NCI-H524 treated with DMSO at 0.1 percent for 48 hours (cell line): Measurements from ENCODE around the gene OR8D4.
"Not testable (repeated sequence)": the region's sequence is repeated elsewhere in the genome, so short reads cannot be mapped to it uniquely, and the experiment has no call there.

ENCODE experiments used
- DNase-seq: peaks from one replicate; lab custom pipeline; 2025; lab: John Stamatoyannopoulos, UW

The OR8D4 gene

DNA sequence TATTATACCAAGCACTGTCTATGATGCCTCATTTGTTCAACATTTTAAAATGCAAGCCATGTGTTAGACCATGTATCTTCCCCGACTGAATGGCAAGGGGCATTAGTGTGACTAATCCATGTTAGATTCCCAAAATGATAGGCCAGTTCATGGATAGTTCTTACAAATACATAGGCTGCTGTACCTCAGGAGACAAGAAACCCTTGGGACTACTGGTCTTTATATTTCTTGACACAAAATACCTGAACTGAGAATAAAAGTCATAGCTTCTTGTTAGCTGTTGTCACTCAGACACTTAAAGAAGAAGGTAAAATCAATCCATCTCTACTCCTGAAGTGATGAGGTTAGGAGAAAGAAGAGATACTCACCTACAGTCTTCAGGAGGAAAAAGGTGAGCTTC, at the start of gene OR8D4:
TSS of gene OR8D4 (plus strand) at position 301 of the 400 bp plus-strand sequence. CDS start 4,265 bp downstream, outside the sequence.
- no peak for DNase-seq

DNA sequence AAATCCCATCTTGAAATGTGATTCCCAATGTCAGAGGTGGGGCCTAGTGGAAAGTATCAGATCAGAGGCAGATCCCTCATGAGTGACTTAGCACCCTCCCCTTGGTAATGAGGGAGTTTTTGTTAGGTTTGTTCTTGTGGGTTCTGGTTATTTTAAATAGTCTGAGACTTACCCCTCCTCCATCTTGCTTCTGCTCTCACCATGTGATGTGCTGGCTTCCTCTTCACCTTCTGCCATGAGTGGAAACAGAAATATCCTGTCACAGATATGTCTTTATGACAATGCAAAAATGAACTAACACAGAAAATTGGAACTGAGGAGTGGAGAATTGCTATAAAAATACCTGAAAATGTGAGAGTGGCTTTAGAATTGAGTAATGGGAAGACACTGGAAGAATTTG, 49.6 kb upstream of the OR8D4 start:
- DNase-seq = no peak

- no peak for DNase-seq
Observed at GRCh38 chr11:123853038-123853437, 48.9 kb upstream of the OR8D4 start.

DNA sequence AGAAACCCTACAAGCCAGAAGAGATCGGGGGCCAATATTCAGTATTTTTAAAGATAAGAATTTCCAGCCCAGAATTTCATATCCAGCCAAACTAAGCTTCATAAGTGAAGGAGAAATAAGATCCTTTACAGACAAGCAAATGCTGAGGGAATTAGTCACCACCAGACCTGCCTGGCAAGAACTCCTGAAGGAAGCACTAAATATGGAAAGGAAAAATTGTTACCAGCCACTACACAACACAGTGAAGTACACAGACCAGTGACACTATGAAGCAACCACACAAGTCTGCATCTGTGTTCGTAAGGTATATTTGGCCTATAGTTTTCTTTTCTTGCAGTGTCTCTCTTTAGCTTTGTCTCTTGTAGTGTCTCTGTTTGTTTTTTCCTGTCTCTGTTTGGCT, 45.5 kb upstream of the OR8D4 start:
- DNase-seq = no peak

DNA sequence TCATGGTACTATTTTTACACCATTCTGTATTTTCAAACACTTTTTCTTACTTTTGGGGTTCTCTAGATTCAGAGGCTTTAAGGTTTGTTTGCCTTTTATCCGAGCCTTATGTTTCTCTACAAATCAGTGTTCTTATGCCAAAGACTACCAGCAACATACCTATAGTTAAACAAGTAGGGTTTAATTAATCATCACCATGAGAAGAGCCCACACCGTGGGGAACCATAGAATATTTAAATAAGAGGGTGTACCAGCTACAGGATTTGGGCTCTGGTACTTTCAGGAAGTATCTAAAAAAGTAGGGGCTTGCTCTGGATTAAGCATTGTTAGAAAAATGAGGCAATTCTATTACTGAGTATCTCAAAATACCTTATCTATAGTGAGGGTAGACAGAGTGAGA, 42.2 kb upstream of the OR8D4 start:
- DNase-seq = no peak

GRCh38 chr11:123865293-123865692, 36.7 kb upstream of the OR8D4 start:
- DNase-seq = not testable (repeated sequence)

DNA sequence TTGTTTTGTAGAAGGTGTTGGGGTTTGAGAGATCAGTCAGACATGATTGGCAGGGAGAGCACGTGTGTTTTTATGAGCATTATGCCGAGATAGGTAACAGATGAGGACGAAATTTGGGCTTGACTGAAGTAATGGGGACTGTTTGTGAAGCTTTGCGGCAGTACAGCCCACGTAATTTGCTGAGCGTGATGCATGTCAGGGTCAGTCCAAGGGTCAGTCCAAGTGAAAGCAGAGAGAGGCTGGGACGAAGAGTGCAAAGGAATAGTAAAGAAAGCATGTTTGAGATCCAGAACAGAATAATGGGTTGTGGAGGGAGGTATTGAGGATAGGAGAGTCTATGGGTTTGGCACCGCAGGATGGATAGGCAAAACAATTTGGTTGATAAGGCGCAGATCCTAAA, 34.2 kb upstream of the OR8D4 start:
- DNase-seq = not testable (repeated sequence)

GRCh38 chr11:123880912-123881311, 21.1 kb upstream of the OR8D4 start:
- DNase-seq = no peak

DNA sequence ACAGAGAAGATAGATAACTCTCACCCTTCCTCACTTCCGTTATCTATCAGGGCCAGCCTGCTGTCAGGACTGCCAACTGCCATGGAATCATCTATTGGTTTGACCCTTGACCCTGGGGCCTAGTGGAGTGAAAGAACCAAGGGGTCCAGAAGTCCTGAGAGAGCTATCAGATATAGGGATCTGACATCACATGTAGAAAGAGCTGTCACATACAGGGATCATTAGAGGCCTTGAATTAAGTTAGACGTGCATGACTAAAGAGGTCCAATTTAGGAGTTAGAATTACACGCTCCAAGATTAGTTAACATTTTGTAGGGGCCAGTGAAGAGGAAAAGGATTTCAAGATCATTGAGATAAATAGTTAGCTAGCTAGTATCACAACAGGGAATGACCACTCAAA, 16.4 kb upstream of the OR8D4 start, which contains the start of gene TMEM225:
TSS of gene TMEM225 (minus strand) at position 101 of the 400 bp plus-strand sequence. CDS start 245 bp downstream, outside the sequence.
- DNase-seq = no peak

DNA sequence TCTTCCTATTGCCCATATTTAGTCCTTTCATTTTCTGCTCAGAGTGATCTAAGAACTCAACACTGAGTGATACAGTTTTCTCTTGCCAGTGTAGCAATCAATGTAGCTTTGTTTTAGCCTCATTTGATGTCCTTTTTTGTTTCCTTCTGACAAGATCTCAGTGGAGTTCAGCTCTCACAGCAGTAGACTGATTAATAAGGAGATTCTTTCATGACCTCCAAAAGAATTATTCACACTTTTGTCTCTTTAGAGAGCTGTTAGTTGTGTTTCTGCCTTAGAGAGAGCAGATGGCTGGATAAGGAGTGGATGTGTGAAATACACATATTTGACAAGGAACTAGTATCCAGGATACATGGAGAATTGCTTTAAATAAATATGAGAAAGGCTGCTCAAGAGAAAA, 9.9 kb upstream of the OR8D4 start:
- no peak for DNase-seq

DNA sequence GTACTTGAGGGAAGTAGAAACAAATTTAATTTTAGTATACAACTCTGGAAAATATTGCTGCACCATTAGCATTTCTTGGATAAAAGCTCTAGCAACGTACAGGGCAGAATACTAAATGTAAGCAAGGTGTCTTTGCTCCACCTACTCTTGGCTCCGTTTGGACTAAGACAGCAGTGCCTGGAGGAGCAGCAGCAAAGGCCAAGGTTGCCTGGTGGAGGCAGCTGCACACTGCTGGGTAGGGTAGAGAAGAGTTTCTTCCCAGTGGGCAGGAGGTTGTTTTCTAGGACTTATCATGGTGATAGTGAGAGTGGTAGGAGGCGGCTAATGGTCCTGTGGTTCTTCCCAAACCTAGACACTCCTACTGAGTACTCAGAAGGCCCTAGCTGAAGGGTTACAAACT, 2.2 kb upstream of the OR8D4 start:
- DNase-seq = no peak

DNA sequence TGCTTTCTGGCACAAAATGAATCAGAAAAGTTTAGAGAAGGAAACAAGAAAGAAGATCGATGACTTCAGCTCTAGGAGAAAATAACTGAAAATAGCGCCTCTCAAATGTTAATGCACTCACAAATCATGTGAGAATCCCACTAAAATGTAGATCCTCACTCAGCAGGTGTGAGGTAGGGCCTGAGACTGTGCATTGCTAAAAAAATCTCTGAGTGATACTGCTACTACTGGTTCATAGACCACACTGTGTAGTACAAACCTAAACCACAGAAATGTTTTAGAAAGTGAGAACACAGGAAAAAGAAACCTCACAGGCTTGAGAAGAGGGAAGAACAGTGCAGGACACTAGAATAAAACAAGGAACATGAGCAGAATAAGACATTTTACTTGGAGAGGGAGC, 2.0 kb downstream of the OR8D4 start:
- DNase-seq = no peak

GRCh38 chr11:123904932-123905331, 3.0 kb downstream of the OR8D4 start:
- DNase-seq = no peak

GRCh38 chr11:123905826-123906225, 3.9 kb downstream of the OR8D4 start:
- no peak for DNase-seq

GRCh38 chr11:123920943-123921342, 19.0 kb downstream of the OR8D4 start:
- no peak for DNase-seq

DNA sequence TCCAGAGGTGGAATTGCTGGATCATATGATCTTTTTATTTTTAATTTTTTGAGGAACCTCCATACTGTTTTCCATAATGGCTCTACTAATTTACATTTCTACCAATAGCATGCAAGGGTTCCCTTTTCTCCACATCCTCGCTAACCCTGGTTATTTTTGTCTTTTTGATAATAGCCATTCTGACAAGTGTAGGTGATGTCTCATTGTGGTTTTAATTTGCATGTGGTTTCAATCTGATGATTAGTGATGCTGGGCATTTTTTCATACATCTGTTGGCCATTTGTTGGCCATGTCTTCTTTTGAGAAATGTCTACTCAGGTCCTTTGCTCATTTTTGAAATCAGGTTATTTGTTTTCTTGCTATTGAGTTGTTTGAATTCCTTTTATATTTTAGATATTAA, 22.1 kb downstream of the OR8D4 start:
- DNase-seq = no peak

DNA sequence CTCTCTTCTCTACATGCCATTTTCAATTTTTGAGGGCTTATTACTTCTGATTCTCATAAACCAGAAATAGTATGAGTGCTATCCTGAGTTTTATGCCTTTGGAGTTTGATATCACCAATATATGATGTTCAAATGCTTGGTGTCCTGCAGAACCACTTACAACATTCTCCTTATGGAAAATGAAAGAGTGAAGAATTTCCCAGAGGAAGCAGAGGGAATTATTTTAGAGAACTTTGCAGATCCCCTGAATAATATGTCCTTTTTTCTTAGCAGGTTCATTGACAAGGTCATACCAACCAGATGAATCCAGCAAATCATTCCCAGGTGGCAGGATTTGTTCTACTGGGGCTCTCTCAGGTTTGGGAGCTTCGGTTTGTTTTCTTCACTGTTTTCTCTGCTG, 37.4 kb downstream of the OR8D4 start, which contains the start of gene OR4D5:
TSS of gene OR4D5 (plus strand) at position 301 of the 400 bp plus-strand sequence. CDS start at position 301, 0 bp downstream.
- no peak for DNase-seq

DNA sequence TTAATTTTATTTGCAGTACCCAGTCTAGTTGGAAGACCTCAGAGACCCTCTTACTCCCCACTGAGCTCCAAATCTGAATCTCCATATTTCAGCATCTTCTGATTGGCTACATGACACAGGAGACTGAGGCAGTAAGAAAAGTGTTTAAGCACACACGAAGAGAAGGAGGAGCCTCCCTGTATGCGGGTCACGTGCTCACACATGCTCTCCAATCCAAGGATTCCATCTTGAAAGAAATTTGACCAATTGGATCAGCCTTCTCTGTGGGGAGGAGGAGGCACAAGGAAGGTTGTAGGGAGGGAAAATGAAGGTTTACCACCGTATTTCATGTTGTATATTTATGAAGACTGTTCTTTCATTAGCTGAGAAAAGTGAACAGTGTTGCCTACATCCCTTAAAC, 40.4 kb downstream of the OR8D4 start:
- DNase-seq = no peak

DNA sequence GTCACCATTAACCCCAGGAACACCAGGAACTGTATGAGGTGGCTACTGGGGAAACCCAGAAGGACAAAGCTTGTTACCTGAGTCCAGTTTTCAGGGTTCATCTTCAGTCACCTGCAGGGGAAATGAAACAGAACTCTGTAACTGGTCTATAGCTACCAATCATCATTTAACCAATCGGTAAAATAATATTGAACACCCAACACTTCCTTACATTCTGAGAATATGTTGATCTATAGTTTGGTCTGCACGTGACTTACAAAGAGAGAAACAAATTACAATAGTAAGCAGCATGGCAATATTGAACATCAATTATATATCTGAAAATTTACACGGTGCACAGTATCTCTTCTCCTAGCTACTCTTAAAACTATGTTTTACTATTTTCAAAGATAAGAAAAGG, 41.8 kb downstream of the OR8D4 start, which contains the start of gene OR6T1:
TSS of gene OR6T1 (minus strand) at position 101 of the 400 bp plus-strand sequence. CDS start at position 101, 0 bp downstream.
- DNase-seq = no peak

DNA sequence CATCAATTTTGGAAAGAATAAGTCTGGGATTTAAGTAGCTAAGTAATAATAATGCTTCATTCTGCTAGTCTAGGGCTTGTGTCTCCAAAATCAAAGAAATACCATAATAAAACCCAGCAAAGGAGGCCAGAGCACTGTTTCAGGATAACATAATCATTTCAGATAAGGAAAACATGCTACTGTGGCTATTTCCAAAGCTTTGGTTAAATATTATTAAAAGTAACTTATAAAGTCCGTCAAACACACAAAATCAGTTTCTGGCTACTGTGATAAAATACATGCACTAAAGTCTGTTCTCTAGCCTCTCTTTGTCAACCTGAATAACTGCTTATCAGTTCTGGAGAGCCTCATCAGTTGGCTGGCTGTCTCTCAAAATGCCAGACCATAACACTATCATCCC, 43.2 kb downstream of the OR8D4 start:
- DNase-seq = no peak

DNA sequence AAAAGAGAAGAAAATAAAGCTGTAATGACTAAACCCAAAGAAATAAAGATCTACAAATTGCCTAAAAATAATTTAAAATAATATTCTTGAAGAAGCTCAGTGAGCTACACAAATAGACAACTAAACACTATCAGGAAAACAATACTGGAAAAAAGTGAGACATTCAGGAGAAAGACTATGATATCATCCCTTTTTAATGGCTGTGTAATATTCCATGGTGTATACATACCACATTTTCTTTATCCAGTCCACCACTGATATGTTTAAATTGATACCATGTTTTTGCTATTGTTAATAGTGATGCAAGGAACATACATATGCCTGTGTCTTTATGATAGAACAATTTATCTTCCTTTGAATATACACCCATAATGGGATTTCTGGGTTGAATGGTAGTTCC, 54.8 kb downstream of the OR8D4 start:
- no peak for DNase-seq
